CD14-positive monocyte (primary cell): ENCODE measurements around the gene L3MBTL4. TPM values are rescaled to one million over a fixed set of nuclear protein-coding genes. Genes with fewer than 3 reads are reported as not detected.
A peak's percentile ranks its signal among the peaks of the same experiment; 100 is the strongest.

Experiments
- DNase-seq, 3 donors: peaks; one replicate each; pipeline ENCODE4 v3.0.0-alpha.2; 2011 to 2022
- H2AFZ ChIP-seq: 2 replicates; pipeline ENCODE4 v1.6.0; 2012; ENCODE audit warnings: mild to moderate bottlenecking, low read depth, low read length, inconsistent platforms; ENCODE audit not compliant: insufficient read depth, poor library complexity, severe bottlenecking
- H3K27ac ChIP-seq, 2 donors: 1 replicate in 1 of 2; 2 replicates in 1 of 2; pipeline ENCODE4 v1.5.1; 2012 to 2013; ENCODE audit warnings: low read length in 2 of 2, control low read depth in 1 of 2, inconsistent platforms in 1 of 2, low read depth in 1 of 2, mild to moderate bottlenecking in 1 of 2
- H3K27me3 ChIP-seq, 2 donors: one replicate each; pipeline versions ENCODE4 v1.6.0 to v1.6.1; 2011 to 2013; ENCODE audit warnings: low read length in 2 of 2; ENCODE audit not compliant: control insufficient read depth in 2 of 2, insufficient read depth in 2 of 2
- H3K36me3 ChIP-seq, 2 donors: replicated peaks in 1 of 2; 1 replicate in 1 of 2; 2 replicates in 1 of 2; pipeline versions ENCODE4 v1.5.1 to v1.6.1; 2012 to 2013; ENCODE audit warnings: low read length in 2 of 2, control low read depth in 1 of 2, inconsistent platforms in 1 of 2, mild to moderate bottlenecking in 1 of 2; ENCODE audit not compliant: insufficient read depth in 2 of 2, control insufficient read depth in 1 of 2
- H3K4me1 ChIP-seq, 2 donors: 1 replicate in 1 of 2; 2 replicates in 1 of 2; pipeline versions ENCODE4 v1.5.1 to v1.6.1; 2012 to 2013; ENCODE audit warnings: low read length in 2 of 2, control low read depth in 1 of 2, inconsistent platforms in 1 of 2, mild to moderate bottlenecking in 1 of 2, moderate library complexity in 1 of 2; ENCODE audit not compliant: insufficient read depth in 2 of 2, control insufficient read depth in 1 of 2
- H3K4me2 ChIP-seq: replicated peaks from 2 replicates; pipeline ENCODE3; 2012; ENCODE audit warnings: low read length, moderate library complexity, mild to moderate bottlenecking; ENCODE audit not compliant: poor library complexity, severe bottlenecking; ENCODE audit errors: extremely low read depth
- H3K4me3 ChIP-seq, 3 experiments: fragments of 200-600 bp in 1 of 3; sonication (generic) in 1 of 3; replicated peaks in 1 of 3; 1 replicate in 2 of 3; 2 replicates in 1 of 3; pipeline ENCODE4 v1.5.1; 2011 to 2013; ENCODE audit warnings: low read length in 3 of 3, mild to moderate bottlenecking in 3 of 3, control low read depth in 2 of 3, low read depth in 2 of 3, inconsistent platforms in 1 of 3, moderate library complexity in 1 of 3
- H3K79me2 ChIP-seq: 2 replicates; pipeline ENCODE4 v1.6.0; 2012; ENCODE audit warnings: mild to moderate bottlenecking, control low read depth, inconsistent platforms, low read length, moderate library complexity; ENCODE audit not compliant: insufficient read depth
- H3K9ac ChIP-seq: 2 replicates; pipeline ENCODE4 v1.6.0; 2017; ENCODE audit warnings: low read length, mild to moderate bottlenecking; ENCODE audit not compliant: insufficient read depth, poor library complexity, severe bottlenecking
- H3K9me3 ChIP-seq, 2 donors: replicated peaks in 1 of 2; 1 replicate in 1 of 2; 2 replicates in 1 of 2; pipeline versions ENCODE4 v1.5.1 to v1.6.1; 2012 to 2013; ENCODE audit warnings: low read length in 2 of 2, control low read depth in 1 of 2; ENCODE audit not compliant: control insufficient read depth in 1 of 2, insufficient read depth in 1 of 2
- H4K20me1 ChIP-seq: 2 replicates; pipeline ENCODE4 v1.6.0; 2012; ENCODE audit warnings: mild to moderate bottlenecking, low read length, control low read depth, moderate library complexity; ENCODE audit not compliant: insufficient read depth
- H3K27ac Mint-ChIP-seq, 7 donors: one replicate each; pipeline ENCODE4 v1.8.0; 2020; ENCODE audit warnings: mild to moderate bottlenecking in 7 of 7, mixed read lengths in 7 of 7, moderate library complexity in 6 of 7, inconsistent platforms in 2 of 7
- H3K27me3 Mint-ChIP-seq, 3 donors: one replicate each; pipeline ENCODE4 v1.8.0; 2021 to 2022; ENCODE audit warnings: low read depth in 3 of 3, mild to moderate bottlenecking in 3 of 3, mixed read lengths in 3 of 3, moderate library complexity in 3 of 3, inconsistent platforms in 1 of 3
- H3K36me3 Mint-ChIP-seq, 2 donors: one replicate each; pipeline ENCODE4 v1.8.0; 2020; ENCODE audit warnings: mixed read lengths in 2 of 2, inconsistent platforms in 1 of 2, mild to moderate bottlenecking in 1 of 2
- H3K4me1 Mint-ChIP-seq: one replicate; pipeline ENCODE4 v1.8.0; 2020; ENCODE audit warnings: mild to moderate bottlenecking, mixed read lengths
- H3K4me3 Mint-ChIP-seq, 2 donors: one replicate each; pipeline ENCODE4 v1.8.0; 2020; ENCODE audit warnings: mild to moderate bottlenecking in 2 of 2, mixed read lengths in 2 of 2, moderate library complexity in 1 of 2
- H3K9me3 Mint-ChIP-seq, 7 donors: one replicate each; pipeline ENCODE4 v1.8.0; 2020 to 2022; ENCODE audit warnings: mixed read lengths in 7 of 7, mild to moderate bottlenecking in 6 of 7, moderate library complexity in 6 of 7, inconsistent platforms in 2 of 7
- WGBS: methylation state at CpG from one replicate; pipeline ENCODE4 v1.1.5; 2013; ENCODE audit warnings: missing lambda C conversion rate; ENCODE audit not compliant: insufficient coverage; 5-methylcytosine and 5-hydroxymethylcytosine counted together
- intact Hi-C, 2 donors: fragments of 100-400 bp; cut with micrococcal nuclease; formaldehyde crosslinking; loops; one replicate each; pipeline versions ENCODE4 v1.15.0 to v1.15.1; 2023
- polyA plus RNA-seq, 3 donors: library from polyadenylated mRNA; depleted of rRNA in 1 of 3; unstranded in 2 of 3; stranded (reverse) in 1 of 3; fragments of 300-500 nt in 2 of 3; fragments of >200 nt in 1 of 3; fragmentation: Illumina TruSeq in 2 of 3; gene quantifications; 1 replicate in 2 of 3; 2 replicates in 1 of 3; pipeline ENCODE4 v1.2.3, GENCODE V29; 2012 to 2021
- TF ChIP-seq, protein P1 (sequence below): fragments of 200-600 bp; IDR thresholded peaks from one replicate; pipeline ENCODE4 v1.8.0; 2022; ENCODE audit warnings: antibody characterized with exemption, mild to moderate bottlenecking

Gene L3MBTL4
- polyA plus RNA-seq, 3 donors: 0.55 to 1.2 (median 0.72) TPM

DNA sequence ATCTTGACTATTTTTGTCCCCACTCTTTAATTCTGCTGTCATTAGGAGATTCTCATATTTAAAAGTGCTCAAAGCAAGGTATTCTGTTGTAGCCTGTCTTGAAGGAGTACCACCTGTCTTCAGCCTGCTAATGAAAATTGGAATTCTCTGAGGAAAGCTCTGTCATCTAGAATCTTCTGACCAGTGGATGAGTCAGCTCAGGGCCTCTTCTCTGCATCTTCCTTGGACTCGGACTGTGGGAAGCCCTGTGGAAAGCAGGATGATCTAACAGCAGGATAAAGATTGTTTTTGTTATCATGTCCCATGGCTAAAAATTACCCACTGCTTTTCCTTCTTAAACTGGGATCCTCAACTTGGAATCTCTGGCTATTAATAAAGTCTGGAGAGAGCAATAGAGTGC is 500.7 kb downstream of the L3MBTL4 start:
- no peak overlapping the region for H3K4me3 ChIP-seq
- H3K4me2 ChIP-seq: no peak overlapping the region
- Mint-ChIP-seq H3K27me3 (peaks cover 0 to 11% (median 5%) of the 10 kb centered on the region in 3 donors), H3K36me3 (no peaks in the 10 kb centered on the region), H3K9me3 (peaks cover 0 to 7% (median 2%) of the 10 kb centered on the region in 7 donors), H3K4me1 (no peaks in the 10 kb centered on the region), H3K27ac (no peak overlapping the region), H3K4me3 (peak overlapping the region in 1 of 2 donors; percentile 2)
- H3K4me1 ChIP-seq: no peaks in the 10 kb centered on the region
- H3K36me3 ChIP-seq: no peaks in the 10 kb centered on the region
- no peak for DNase-seq
- WGBS: no CpG with 5 or more reads among the region's 1 CpG
- H3K9me3 ChIP-seq: no peaks in the 10 kb centered on the region
- H4K20me1 ChIP-seq: no peaks in the 10 kb centered on the region
- H2AFZ ChIP-seq: no peak overlapping the region
- TF ChIP-seq, protein P1, sequence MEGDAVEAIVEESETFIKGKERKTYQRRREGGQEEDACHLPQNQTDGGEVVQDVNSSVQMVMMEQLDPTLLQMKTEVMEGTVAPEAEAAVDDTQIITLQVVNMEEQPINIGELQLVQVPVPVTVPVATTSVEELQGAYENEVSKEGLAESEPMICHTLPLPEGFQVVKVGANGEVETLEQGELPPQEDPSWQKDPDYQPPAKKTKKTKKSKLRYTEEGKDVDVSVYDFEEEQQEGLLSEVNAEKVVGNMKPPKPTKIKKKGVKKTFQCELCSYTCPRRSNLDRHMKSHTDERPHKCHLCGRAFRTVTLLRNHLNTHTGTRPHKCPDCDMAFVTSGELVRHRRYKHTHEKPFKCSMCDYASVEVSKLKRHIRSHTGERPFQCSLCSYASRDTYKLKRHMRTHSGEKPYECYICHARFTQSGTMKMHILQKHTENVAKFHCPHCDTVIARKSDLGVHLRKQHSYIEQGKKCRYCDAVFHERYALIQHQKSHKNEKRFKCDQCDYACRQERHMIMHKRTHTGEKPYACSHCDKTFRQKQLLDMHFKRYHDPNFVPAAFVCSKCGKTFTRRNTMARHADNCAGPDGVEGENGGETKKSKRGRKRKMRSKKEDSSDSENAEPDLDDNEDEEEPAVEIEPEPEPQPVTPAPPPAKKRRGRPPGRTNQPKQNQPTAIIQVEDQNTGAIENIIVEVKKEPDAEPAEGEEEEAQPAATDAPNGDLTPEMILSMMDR: no peak
- intact Hi-C loops: no loop called here
- no peaks in the 10 kb centered on the region for H3K27me3 ChIP-seq
- no peak overlapping the region for H3K27ac ChIP-seq
- no peaks in the 10 kb centered on the region for H3K79me2 ChIP-seq
- no peak overlapping the region for H3K9ac ChIP-seq

DNA sequence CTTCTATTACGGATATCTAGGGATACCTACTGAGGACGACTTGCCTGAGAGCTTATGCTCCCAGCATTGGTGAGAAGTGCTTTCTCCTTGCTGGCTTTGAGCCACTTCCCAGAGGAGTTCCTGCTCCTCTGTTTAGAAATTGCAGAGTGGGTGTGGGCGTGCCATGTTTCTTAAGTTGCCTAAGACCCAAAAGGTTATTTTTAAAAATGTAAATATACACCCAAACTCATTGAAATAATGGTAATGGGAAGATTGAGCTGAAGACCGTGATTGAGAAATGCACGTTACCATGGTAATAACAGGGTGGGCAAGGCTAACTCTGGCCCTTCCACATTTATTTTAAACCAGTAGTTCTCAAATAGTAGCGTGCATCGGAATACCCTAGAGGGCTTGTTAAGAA is 502.1 kb downstream of the L3MBTL4 start:
- Histone ChIP-seq H3K36me3 (no peaks in the 10 kb centered on the region), H4K20me1 (no peaks in the 10 kb centered on the region), H3K9me3 (no peaks in the 10 kb centered on the region), H3K9ac (no peak overlapping the region), H2AFZ (no peak overlapping the region), H3K4me2 (no peak overlapping the region), H3K27ac (no peak overlapping the region), H3K4me3 (no peak overlapping the region), H3K79me2 (no peaks in the 10 kb centered on the region), H3K4me1 (no peaks in the 10 kb centered on the region), H3K27me3 (peaks cover 0 to 4% of the 10 kb centered on the region in 2 donors)
- H3K27ac Mint-ChIP-seq: no peak overlapping the region
- no peaks in the 10 kb centered on the region for H3K36me3 Mint-ChIP-seq
- WGBS: 69% methylated on average over 2 of the region's 7 CpGs
- DNase-seq: no peak
- intact Hi-C loops: no loop called here
- TF ChIP-seq, protein P1: no peak
- H3K9me3 Mint-ChIP-seq: peaks cover 0 to 7% (median 2%) of the 10 kb centered on the region in 7 donors
- no peaks in the 10 kb centered on the region for H3K4me1 Mint-ChIP-seq
- H3K27me3 Mint-ChIP-seq: peaks cover 0 to 10% (median 8%) of the 10 kb centered on the region in 3 donors
- no peak overlapping the region for H3K4me3 Mint-ChIP-seq
